ENCODE results near the gene MAGEA10. TPM values are rescaled to one million over a fixed set of nuclear protein-coding genes. Genes with fewer than 3 reads are reported as not detected.
"Not testable (repeated sequence)": the region's sequence is repeated elsewhere in the genome, so short reads cannot be mapped to it uniquely, and the experiment has no call there.

Gene MAGEA10
- polyA plus RNA-seq (2012; ENCODE audit: missing spikeins): not detected

- DNase-seq (ENCODE audit: insufficient read length) (no peak), FAIRE-seq (no peak)
- TF ChIP-seq POLR2AphosphoS5 (IDR thresholded peaks at IDR 0.05; ENCODE audit: low read depth, low read length): no peak
- TF ChIP-seq TAF1 (IDR thresholded peaks at IDR 0.05; ENCODE audit: borderline replicate concordance, low read depth, low read length): no peak
- no peak for TF ChIP-seq POLR2A (IDR thresholded peaks at IDR 0.05; ENCODE audit: low read depth, low read length)
These were observed at the start of gene MAGEA10 for GRCh38 chrX:152138388-152138784. Gene MAGEA10 (minus strand): TSS chrX:152138577. CDS start chrX:152135620, 2,957 bp downstream.

GRCh38 chrX:152177497-152178269 lies 39.3 kb upstream of the MAGEA10 start:
- FAIRE-seq: peak; percentile 38
- no peak for DNase-seq (ENCODE audit: insufficient read length)
- no peak for TF ChIP-seq POLR2A (IDR thresholded peaks at IDR 0.05; ENCODE audit: low read depth, low read length)
- no peak for TF ChIP-seq POLR2AphosphoS5 (IDR thresholded peaks at IDR 0.05; ENCODE audit: low read depth, low read length)
- no peak for TF ChIP-seq TAF1 (IDR thresholded peaks at IDR 0.05; ENCODE audit: borderline replicate concordance, low read depth, low read length)

- DNase-seq (ENCODE audit: insufficient read length) (no peak), FAIRE-seq (peak; percentile 36)
- TF ChIP-seq POLR2A (IDR thresholded peaks at IDR 0.05; ENCODE audit: low read depth, low read length): no peak
- no peak for TF ChIP-seq TAF1 (IDR thresholded peaks at IDR 0.05; ENCODE audit: borderline replicate concordance, low read depth, low read length)
- TF ChIP-seq POLR2AphosphoS5 (IDR thresholded peaks at IDR 0.05; ENCODE audit: low read depth, low read length): no peak
These were observed 38.7 kb upstream of the MAGEA10 start for GRCh38 chrX:152177052-152177451.

GRCh38 chrX:152175892-152176291 lies 37.5 kb upstream of the MAGEA10 start:
- not testable (repeated sequence) for DNase-seq (ENCODE audit: insufficient read length); FAIRE-seq

GRCh38 chrX:152173923-152174322 lies 35.5 kb upstream of the MAGEA10 start:
- not testable (repeated sequence) for FAIRE-seq; DNase-seq (ENCODE audit: insufficient read length)

GRCh38 chrX:152170621-152171020 lies 32.2 kb upstream of the MAGEA10 start:
- TF ChIP-seq POLR2AphosphoS5 (IDR thresholded peaks at IDR 0.05; ENCODE audit: low read depth, low read length): no peak
- no peak for TF ChIP-seq POLR2A (IDR thresholded peaks at IDR 0.05; ENCODE audit: low read depth, low read length)
- no peak for TF ChIP-seq TAF1 (IDR thresholded peaks at IDR 0.05; ENCODE audit: borderline replicate concordance, low read depth, low read length)
- no peak for FAIRE-seq
- DNase-seq (ENCODE audit: insufficient read length): no peak

- DNase-seq (ENCODE audit: insufficient read length) (no peak), FAIRE-seq (no peak)
- no peak for TF ChIP-seq POLR2AphosphoS5 (IDR thresholded peaks at IDR 0.05; ENCODE audit: low read depth, low read length)
- TF ChIP-seq POLR2A (IDR thresholded peaks at IDR 0.05; ENCODE audit: low read depth, low read length): no peak
- TF ChIP-seq TAF1 (IDR thresholded peaks at IDR 0.05; ENCODE audit: borderline replicate concordance, low read depth, low read length): no peak
These were observed 26.8 kb upstream of the MAGEA10 start for GRCh38 chrX:152165033-152165743.

- no peak for DNase-seq (ENCODE audit: insufficient read length)
- TF ChIP-seq POLR2A (IDR thresholded peaks at IDR 0.05; ENCODE audit: low read depth, low read length) (no peak), POLR2AphosphoS5 (IDR thresholded peaks at IDR 0.05; ENCODE audit: low read depth, low read length) (no peak), TAF1 (IDR thresholded peaks at IDR 0.05; ENCODE audit: borderline replicate concordance, low read depth, low read length) (no peak)
- FAIRE-seq: no peak
These were observed 18.7 kb upstream of the MAGEA10 start for GRCh38 chrX:152157042-152157441.

- FAIRE-seq (no peak), DNase-seq (ENCODE audit: insufficient read length) (no peak)
- no peak for TF ChIP-seq POLR2AphosphoS5 (IDR thresholded peaks at IDR 0.05; ENCODE audit: low read depth, low read length)
- TF ChIP-seq POLR2A (IDR thresholded peaks at IDR 0.05; ENCODE audit: low read depth, low read length): no peak
- TF ChIP-seq TAF1 (IDR thresholded peaks at IDR 0.05; ENCODE audit: borderline replicate concordance, low read depth, low read length): no peak
These were observed 17.5 kb upstream of the MAGEA10 start for GRCh38 chrX:152155766-152156310.

GRCh38 chrX:152154050-152154449 lies 15.7 kb upstream of the MAGEA10 start:
- TF ChIP-seq TAF1 (IDR thresholded peaks at IDR 0.05; ENCODE audit: borderline replicate concordance, low read depth, low read length) (no peak), POLR2AphosphoS5 (IDR thresholded peaks at IDR 0.05; ENCODE audit: low read depth, low read length) (no peak), POLR2A (IDR thresholded peaks at IDR 0.05; ENCODE audit: low read depth, low read length) (no peak)
- no peak for FAIRE-seq
- DNase-seq (ENCODE audit: insufficient read length): no peak

GRCh38 chrX:152151256-152151655 lies 12.9 kb upstream of the MAGEA10 start:
- TF ChIP-seq POLR2AphosphoS5 (IDR thresholded peaks at IDR 0.05; ENCODE audit: low read depth, low read length) (no peak), POLR2A (IDR thresholded peaks at IDR 0.05; ENCODE audit: low read depth, low read length) (no peak), TAF1 (IDR thresholded peaks at IDR 0.05; ENCODE audit: borderline replicate concordance, low read depth, low read length) (no peak)
- DNase-seq (ENCODE audit: insufficient read length) (no peak), FAIRE-seq (no peak)

- no peak for TF ChIP-seq POLR2AphosphoS5 (IDR thresholded peaks at IDR 0.05; ENCODE audit: low read depth, low read length)
- no peak for TF ChIP-seq TAF1 (IDR thresholded peaks at IDR 0.05; ENCODE audit: borderline replicate concordance, low read depth, low read length)
- TF ChIP-seq POLR2A (IDR thresholded peaks at IDR 0.05; ENCODE audit: low read depth, low read length): no peak
- FAIRE-seq (no peak), DNase-seq (ENCODE audit: insufficient read length) (no peak)
These were observed 11.3 kb upstream of the MAGEA10 start for GRCh38 chrX:152149648-152150047.
